ENCODE data around the gene SERPINB13.

SERPINB13 gene

GRCh38 chr18:63559567-63560491, 27.3 kb upstream of the SERPINB13 start:
- Histone ChIP-seq H3K36me3 (ENCODE audit: low read depth) (no peaks in the 10 kb centered on the region), H3K4me3 (ENCODE audit: severe bottlenecking) (no peak overlapping the region), H3K27me3 (ENCODE audit: insufficient read depth, poor library complexity, severe bottlenecking) (no peaks in the 10 kb centered on the region), H3K27ac (ENCODE audit: poor library complexity, severe bottlenecking) (no peak overlapping the region), H3K9me3 (ENCODE audit: severe bottlenecking) (no peaks in the 10 kb centered on the region), H3K4me1 (ENCODE audit: insufficient read depth, poor library complexity, severe bottlenecking) (no peaks in the 10 kb centered on the region)
- ATAC-seq (ENCODE audit: low read depth), result no peak
- no peak for DNase-seq (ENCODE audit: low spot score)
- TF ChIP-seq, protein P1, sequence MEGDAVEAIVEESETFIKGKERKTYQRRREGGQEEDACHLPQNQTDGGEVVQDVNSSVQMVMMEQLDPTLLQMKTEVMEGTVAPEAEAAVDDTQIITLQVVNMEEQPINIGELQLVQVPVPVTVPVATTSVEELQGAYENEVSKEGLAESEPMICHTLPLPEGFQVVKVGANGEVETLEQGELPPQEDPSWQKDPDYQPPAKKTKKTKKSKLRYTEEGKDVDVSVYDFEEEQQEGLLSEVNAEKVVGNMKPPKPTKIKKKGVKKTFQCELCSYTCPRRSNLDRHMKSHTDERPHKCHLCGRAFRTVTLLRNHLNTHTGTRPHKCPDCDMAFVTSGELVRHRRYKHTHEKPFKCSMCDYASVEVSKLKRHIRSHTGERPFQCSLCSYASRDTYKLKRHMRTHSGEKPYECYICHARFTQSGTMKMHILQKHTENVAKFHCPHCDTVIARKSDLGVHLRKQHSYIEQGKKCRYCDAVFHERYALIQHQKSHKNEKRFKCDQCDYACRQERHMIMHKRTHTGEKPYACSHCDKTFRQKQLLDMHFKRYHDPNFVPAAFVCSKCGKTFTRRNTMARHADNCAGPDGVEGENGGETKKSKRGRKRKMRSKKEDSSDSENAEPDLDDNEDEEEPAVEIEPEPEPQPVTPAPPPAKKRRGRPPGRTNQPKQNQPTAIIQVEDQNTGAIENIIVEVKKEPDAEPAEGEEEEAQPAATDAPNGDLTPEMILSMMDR (IDR thresholded peaks at IDR 0.05; ENCODE audit: poor library complexity, severe bottlenecking), result no peak

- ATAC-seq (ENCODE audit: low read depth) (no peak), DNase-seq (ENCODE audit: low spot score) (no peak)
- Histone ChIP-seq H3K27me3 (ENCODE audit: insufficient read depth, poor library complexity, severe bottlenecking) (no peaks in the 10 kb centered on the region), H3K9me3 (ENCODE audit: severe bottlenecking) (no peaks in the 10 kb centered on the region), H3K36me3 (ENCODE audit: low read depth) (no peaks in the 10 kb centered on the region), H3K27ac (ENCODE audit: poor library complexity, severe bottlenecking) (no peak overlapping the region), H3K4me3 (ENCODE audit: severe bottlenecking) (no peak overlapping the region), H3K4me1 (ENCODE audit: insufficient read depth, poor library complexity, severe bottlenecking) (no peaks in the 10 kb centered on the region)
- TF ChIP-seq, protein P1 (IDR thresholded peaks at IDR 0.05; ENCODE audit: poor library complexity, severe bottlenecking), result no peak
Observed at GRCh38 chr18:63562284-63562683, 24.9 kb upstream of the SERPINB13 start.

DNA sequence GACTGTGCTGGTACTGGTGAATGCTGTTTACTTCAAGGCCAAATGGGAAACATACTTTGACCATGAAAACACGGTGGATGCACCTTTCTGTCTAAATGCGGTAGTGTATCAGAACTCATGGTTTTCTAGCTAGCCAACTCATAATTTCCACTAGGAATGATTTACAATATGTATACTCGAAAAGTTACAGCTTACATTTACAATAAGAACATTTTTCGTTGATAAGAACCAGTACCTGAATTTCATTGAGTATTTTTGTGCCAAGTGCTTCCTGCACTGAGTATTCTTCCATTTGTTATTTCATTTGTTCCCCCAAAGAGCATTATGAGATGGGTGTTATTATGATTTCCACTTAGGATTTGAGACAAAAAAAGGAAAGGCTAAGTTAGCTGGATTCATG, 23.1 kb upstream of the SERPINB13 start:
- Histone ChIP-seq H3K27me3 (ENCODE audit: insufficient read depth, poor library complexity, severe bottlenecking) (no peaks in the 10 kb centered on the region), H3K27ac (ENCODE audit: poor library complexity, severe bottlenecking) (no peak overlapping the region)
- TF ChIP-seq, protein P1 (IDR thresholded peaks at IDR 0.05; ENCODE audit: poor library complexity, severe bottlenecking), result no peak

DNA sequence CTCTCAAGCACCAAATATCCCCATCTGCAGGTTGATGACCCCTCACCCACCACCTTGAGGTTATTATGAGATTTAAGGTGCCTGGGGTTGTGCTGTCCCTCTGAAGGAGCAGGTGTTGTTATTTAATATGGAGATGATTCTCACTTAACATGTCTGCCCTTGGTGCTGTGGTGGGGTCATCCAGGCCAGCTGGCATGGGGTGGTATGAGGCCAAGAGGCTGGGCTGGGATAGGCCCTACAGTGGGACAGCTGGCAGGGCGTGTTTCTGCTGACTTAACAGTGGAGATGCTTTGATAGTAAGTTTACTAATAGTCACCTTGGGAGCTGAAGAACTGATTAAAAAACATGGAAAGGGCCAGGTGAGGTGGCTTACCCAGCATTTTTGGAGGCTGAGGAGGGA, 22.6 kb upstream of the SERPINB13 start:
- no peak for ATAC-seq (ENCODE audit: low read depth)
- no peak overlapping the region for H3K27ac ChIP-seq (ENCODE audit: poor library complexity, severe bottlenecking)
- DNase-seq (ENCODE audit: low spot score), result no peak
- H3K4me1 ChIP-seq (ENCODE audit: insufficient read depth, poor library complexity, severe bottlenecking), result no peaks in the 10 kb centered on the region
- H3K36me3 ChIP-seq (ENCODE audit: low read depth), result no peaks in the 10 kb centered on the region
- H3K9me3 ChIP-seq (ENCODE audit: severe bottlenecking), result no peaks in the 10 kb centered on the region
- no peak overlapping the region for H3K4me3 ChIP-seq (ENCODE audit: severe bottlenecking)
- TF ChIP-seq, protein P1 (IDR thresholded peaks at IDR 0.05; ENCODE audit: poor library complexity, severe bottlenecking), result no peak
- no peaks in the 10 kb centered on the region for H3K27me3 ChIP-seq (ENCODE audit: insufficient read depth, poor library complexity, severe bottlenecking)

More for the DNA sequence above, 23.1 kb upstream of the SERPINB13 start:
- no peak overlapping the region for H3K4me3 ChIP-seq (ENCODE audit: severe bottlenecking)
- ATAC-seq (ENCODE audit: low read depth) (no peak), DNase-seq (ENCODE audit: low spot score) (no peak)
- H3K9me3 ChIP-seq (ENCODE audit: severe bottlenecking), result no peaks in the 10 kb centered on the region
- no peaks in the 10 kb centered on the region for H3K4me1 ChIP-seq (ENCODE audit: insufficient read depth, poor library complexity, severe bottlenecking)
- H3K36me3 ChIP-seq (ENCODE audit: low read depth), result no peaks in the 10 kb centered on the region

GRCh38 chr18:63567276-63567675, 19.9 kb upstream of the SERPINB13 start:
- Histone ChIP-seq H3K27ac (ENCODE audit: poor library complexity, severe bottlenecking) (no peak overlapping the region), H3K4me1 (ENCODE audit: insufficient read depth, poor library complexity, severe bottlenecking) (no peaks in the 10 kb centered on the region), H3K9me3 (ENCODE audit: severe bottlenecking) (no peaks in the 10 kb centered on the region), H3K36me3 (ENCODE audit: low read depth) (no peaks in the 10 kb centered on the region), H3K4me3 (ENCODE audit: severe bottlenecking) (no peak overlapping the region), H3K27me3 (ENCODE audit: insufficient read depth, poor library complexity, severe bottlenecking) (no peaks in the 10 kb centered on the region)
- TF ChIP-seq, protein P1 (IDR thresholded peaks at IDR 0.05; ENCODE audit: poor library complexity, severe bottlenecking), result no peak
- ATAC-seq (ENCODE audit: low read depth) (no peak), DNase-seq (ENCODE audit: low spot score) (no peak)

Measured in RWPE2 (cell line).